ENCODE results near the gene UFD1. TPM values are rescaled to one million over a fixed set of nuclear protein-coding genes. Genes with fewer than 3 reads are reported as not detected.
A peak's percentile ranks its signal among the peaks of the same experiment; 100 is the strongest.

The UFD1 gene, protein sequence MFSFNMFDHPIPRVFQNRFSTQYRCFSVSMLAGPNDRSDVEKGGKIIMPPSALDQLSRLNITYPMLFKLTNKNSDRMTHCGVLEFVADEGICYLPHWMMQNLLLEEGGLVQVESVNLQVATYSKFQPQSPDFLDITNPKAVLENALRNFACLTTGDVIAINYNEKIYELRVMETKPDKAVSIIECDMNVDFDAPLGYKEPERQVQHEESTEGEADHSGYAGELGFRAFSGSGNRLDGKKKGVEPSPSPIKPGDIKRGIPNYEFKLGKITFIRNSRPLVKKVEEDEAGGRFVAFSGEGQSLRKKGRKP
- total RNA-seq (2014; rRNA removed; shearing (Covaris generic)), result 146 and 147 TPM in 2 replicates

DNA sequence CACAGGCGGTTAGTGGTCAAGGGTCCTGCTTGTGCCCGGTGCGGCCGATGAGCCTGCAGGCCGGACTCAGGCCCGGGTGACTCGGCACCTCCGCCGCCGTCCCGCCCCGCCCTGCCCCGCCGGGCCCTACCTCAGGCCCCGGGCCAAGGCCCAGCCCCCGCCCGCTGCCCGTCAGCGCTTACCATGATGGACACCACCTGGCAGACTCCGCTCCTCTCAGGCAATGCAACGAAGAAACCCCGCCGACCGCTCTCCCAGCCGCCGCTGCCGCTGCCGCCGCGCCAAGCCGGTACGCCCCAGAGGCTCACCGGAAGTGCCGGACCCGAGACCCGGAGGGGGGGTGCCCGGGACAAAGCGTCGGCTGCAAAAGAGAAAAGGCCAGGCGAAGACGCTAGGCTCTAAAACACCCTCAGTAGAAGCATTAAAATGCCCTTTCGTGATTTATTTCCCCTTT lies at the start of gene UFD1:
UFD1 (minus strand) TSS at position 293 of the 454 bp plus-strand sequence; CDS start at position 185, 108 bp downstream.
- no peak for DNase-seq (ENCODE audit: low spot score)

DNA sequence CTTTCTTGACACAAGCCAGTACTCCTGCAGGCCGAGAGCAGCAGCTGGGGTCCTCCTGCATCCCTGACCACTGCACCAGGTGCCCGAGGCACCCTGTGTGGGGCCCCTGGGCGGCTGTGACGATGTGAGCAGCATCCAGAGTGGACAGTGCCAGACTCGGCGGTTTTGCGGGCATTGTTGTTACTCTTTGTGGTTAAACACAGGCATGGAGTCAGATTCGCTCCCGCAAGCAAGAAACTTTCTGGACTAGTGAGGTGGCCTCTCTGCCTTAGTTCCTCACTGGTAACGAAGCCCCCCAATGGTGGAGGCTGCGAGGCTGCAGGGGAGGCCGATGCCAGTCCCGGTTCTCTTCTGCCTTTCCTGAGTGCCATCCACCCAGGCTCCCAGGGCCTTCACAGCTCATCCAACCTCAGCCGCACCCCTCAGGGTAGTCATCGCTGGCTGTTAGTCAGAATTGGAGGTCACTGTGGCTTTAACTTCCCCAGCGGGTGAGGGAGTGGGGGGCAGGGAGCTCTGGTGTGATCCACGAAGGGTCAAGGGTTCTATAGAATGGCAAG lies 48.9 kb upstream of the UFD1 start:
- no peak for DNase-seq (ENCODE audit: low spot score)

GRCh38 chr22:19527321-19527721 lies 48.3 kb upstream of the UFD1 start:
- DNase-seq (ENCODE audit: low spot score), result no peak

GRCh38 chr22:19526702-19527111 lies 47.7 kb upstream of the UFD1 start:
- no peak for DNase-seq (ENCODE audit: low spot score)

GRCh38 chr22:19526076-19526701 lies 47.2 kb upstream of the UFD1 start:
- DNase-seq (ENCODE audit: low spot score), result no peak

DNA sequence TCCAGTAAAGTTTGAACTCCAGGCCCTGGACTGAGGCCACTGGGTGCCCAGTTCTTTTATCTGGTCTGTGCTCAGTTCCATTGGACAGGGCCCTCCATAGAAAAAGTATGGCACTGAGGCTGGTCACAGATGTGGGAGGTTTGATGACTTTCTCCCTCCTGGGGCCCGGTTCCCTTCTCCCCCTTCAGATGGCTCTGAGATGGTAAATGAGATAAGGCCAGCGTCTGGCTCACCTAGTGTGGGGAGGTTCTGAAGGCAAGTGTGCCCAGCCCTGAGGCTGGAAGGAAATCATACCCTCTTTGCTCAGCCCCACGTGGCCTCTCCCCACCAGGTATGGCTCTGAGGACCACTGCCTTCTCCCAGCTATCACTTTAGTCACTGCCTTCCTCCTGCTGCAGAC lies 46.7 kb upstream of the UFD1 start:
- no peak for DNase-seq (ENCODE audit: low spot score)

DNA sequence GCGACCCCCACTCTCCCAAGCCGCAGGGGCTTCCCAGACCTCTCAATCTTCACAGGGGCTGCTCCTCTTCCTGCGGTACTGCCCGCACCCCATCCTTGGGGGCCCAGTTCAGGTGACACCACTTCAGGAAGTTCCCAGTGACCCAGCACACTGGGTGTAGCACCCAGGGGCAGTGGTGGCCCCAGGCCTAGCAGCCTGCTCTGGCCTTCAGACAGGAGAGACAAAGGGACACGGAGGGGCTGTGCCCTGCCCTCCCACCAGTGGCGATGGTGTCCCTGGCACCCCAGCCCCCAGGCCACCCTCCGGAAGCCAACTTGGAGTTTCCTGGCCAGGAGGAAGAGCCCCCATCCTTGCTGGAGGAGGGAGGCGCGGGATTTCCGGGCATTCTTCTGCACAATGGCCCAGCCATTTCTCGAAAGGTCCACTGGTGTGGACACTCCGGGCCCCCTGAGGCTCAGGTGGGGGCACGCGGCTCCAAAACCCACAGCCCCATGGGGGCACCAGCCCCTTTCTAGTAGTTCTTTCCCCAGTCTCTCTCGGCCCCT lies 46.2 kb upstream of the UFD1 start:
- DNase-seq (ENCODE audit: low spot score), result no peak

DNA sequence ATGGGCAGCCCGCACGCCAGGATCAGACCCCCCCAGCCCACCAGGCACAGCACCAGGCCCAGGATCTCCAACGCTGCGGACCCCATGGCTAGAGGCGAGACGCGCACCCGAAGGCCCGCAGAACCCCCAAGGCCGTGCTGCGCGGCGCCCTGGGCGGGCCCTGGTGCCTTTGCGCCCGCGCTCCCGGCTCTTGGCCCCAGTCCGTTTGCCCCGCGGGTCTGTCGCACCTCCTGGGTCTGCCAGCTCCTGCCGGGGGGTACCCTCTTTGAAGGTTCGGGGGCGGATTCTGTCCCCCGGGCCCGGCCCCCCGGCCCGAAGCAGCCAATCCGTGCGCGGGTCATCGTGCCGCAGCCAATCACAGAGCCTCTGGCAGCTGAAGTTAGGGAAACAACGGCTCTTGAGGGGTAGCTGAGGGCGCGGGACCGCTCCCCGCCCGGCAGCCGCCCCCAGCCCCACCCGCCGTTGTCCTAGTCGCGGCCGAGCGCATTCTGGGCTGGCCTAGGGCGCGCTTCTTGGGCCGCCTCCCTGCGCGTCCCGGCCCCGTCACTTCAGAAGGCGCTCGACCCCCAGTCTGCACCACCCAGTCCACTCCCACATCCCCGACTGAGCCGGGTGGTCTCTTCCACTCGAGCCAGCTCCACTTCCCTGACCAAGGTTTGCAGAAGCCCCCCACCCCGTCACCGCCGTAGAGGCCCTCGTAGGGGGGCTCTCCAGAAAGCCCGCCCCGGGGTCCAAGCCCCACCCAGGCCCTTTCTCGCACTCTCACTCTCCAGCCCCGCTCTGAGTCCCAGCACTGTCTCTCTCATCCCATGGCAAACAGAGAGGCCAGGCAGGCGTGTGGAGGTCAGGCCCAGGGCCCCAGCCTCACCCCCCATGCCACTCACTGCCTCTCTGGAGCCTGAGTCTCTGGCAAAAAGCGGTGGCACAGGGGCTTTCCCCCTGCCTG lies 45.5 kb upstream of the UFD1 start, which contains the start of gene CLDN5:
CLDN5 (minus strand) TSS at position 241 of the 946 bp plus-strand sequence; CDS start at position 86, 155 bp downstream.
- DNase-seq (ENCODE audit: low spot score), result no peak

- no peak for DNase-seq (ENCODE audit: low spot score)
These were observed 44.5 kb upstream of the UFD1 start for GRCh38 chr22:19523240-19524169.

DNA sequence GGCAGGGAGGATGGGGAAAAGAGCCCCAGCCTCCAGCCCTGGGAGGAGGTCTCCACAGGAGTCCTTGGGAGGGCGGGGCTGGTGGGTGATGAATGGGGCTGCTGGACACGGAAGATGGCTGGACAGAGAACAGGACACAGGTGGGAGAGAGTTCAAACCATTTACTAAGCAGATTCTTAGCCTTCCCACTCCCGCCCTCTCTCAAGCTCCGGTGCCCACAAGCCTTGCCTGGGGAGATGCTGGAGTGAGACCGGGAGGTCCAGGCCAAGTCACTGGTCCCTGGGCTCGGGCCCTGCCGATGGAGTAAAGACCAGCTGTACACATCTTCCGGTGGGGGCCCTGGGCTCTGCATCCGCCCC lies 43.9 kb upstream of the UFD1 start:
- no peak for DNase-seq (ENCODE audit: low spot score)

DNA sequence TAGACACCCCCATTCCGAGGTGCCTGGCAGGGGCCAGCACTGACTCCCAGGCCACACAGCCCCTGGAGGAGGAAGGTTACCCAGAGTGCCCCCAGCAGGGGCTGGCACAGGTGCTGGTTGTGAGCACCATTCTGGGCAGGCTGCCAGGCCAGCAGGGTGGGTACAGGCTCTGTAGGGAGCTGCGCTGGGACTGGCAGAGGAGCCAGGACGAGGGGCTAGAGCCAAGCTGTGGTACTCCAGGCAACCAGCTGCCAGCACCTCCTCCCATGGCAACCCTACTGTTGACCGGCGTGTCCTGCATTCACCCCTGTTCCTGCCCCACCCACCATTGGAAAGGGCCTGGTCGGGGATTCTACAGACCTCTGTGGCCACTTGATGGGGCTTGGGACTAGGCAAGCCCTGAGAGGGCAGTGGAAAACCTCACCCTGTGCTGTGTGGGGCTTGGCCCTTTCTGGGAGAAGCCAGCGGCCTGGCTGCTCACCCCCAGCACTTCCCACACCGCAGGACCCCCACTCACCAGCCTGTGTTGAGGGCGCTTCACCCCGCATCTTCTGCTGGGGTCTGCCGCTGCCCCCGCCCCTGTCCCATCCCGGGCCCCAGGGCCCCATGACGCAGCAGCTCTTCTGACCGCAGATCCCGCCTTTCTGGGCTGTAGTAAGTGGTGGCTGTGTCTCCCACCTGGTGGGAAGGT lies 43.3 kb upstream of the UFD1 start:
- DNase-seq (ENCODE audit: low spot score), result peak; percentile 45

DNA sequence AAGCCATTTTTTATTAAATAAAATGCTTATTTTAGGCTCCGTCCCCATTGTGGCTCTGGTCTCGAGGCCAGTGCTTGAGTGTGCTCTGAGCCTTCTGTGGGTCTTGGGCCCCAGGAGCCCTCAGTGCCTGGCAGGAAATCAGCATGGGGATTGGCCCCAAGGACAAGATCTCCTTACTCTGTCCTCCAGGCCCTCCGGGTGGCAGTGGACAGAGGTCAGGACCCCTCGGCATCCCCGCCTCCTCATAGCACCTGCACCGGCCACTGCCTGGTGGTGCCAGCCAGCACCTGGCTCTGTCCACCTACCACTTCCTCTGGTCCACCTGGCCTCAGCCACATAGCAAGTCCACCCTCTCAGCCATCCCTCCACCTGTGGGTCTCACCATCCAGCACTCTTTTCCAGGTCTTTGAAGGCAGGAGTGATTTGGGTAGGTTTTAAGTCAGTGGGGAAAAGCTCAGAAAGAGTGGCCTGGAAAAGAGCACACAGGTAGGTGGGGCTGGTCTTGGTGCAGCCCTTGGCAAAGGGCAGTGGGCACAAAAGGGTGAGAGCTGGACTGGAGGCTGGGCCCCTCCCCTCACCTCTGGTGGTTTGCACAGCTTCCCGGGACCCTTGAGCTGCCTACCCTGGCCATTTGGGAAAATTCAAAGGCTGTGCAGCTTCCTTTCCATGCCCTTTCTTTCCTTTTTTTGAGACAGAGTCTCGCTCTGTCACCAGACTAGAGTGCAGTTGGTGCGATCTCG lies 41.7 kb upstream of the UFD1 start:
- no peak for DNase-seq (ENCODE audit: low spot score)

DNA sequence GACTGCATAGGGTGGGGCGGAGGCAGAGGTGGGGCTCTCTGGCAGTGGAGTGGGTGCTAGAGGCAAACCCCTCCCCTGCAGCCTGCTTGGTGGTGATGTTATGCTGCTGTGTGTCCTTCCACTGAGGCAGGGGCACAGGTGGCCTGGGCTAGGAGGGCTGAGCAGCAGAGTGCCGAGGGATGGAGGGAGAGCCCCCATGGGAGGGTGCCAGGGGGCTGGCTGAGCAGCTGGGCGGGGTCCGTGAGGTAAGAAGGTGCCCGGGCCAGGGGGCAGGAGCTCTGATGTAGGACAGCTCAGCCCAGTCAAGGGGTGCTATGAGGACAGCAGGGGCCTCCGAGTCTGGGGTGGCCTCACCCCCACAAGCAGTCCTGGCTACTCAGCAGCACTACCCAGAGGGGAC lies 41.0 kb upstream of the UFD1 start:
- no peak for DNase-seq (ENCODE audit: low spot score)

DNA sequence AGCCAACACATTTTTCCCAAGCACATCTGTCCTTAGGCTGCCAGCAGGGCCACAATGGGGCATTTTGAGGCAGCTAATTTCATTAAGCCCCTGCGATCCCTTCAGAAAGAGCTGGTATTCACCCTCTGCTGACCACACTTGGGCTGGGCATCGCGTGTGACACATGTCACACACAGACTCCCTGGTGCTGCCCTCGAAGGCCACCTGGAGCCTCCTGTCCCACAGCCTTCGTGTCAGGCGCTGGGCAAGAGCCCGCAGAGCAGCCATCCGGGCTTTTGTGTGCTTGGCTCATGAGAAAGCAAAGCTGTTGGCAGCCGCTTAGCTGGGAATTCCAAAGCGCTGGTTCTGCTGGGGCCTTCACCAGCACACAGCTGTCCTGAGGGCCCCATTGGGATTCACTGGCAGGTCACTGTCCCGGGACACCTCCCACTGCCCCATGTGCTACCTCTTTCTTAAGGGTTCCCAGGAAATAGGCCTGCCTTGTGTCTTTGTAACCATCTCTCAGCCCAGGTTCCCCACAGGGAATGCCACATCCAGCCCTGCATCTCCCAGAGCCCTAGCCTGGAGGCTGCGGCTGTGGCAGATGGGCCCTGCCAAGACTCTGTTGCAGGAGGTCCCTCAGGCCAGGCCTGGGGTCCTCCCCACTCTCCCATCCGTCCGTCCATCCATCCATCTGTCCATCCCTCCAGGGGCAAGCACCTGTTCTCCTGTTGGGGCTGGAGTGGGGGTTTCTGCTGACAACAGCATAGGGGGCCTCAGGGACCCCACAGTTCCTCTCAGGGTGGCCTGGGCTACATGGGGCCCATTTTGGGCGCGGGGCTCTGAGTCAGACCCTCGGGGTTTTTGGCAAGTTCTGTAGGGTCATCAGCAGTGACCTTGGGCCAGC lies 40.3 kb upstream of the UFD1 start:
- DNase-seq (ENCODE audit: low spot score), result no peak

- DNase-seq (ENCODE audit: low spot score), result no peak
These were observed 39.6 kb upstream of the UFD1 start for GRCh38 chr22:19518635-19519034.

GRCh38 chr22:19517919-19518611 lies 39.1 kb upstream of the UFD1 start:
- no peak for DNase-seq (ENCODE audit: low spot score)

DNA sequence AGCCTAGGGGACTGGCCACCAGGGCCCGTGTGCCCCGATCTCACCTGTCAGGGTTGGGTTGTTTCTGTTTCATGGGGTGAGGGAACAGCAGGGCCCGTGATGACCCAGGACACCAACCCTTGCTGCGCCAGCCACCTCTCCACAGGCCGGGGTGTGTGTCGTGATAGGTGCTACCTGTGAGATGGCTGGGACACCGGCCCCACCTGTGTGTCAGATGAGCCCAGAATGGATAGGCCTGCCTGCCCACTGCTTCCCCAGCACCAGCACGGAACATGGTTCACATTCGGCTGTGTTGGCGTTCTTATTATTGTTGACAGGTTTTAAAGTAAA lies 38.1 kb upstream of the UFD1 start:
- DNase-seq (ENCODE audit: low spot score), result no peak

All from HT-29 (cell line).